ENCODE results near the gene WDR49.

The WDR49 gene

DNA sequence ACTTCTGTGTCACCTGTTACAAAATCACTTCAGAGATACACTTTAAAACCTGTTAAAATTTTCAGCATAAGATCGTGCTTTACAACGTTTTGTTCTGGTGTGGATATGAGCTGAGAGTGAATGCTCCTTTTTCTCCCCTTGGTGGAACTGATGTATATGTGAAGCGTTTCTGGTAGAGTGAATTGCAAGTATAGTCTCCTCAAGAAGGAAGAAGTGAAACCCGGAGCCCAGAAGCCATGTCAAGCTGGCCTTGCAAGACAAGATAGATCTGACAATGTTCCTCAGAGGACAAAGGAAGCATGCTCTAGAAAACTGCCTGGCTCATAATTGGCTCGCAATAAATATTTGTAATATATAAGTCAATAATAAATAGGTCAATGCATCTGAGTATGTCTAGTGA is 203.5 kb downstream of the WDR49 start (continued):
- no peak for TF ChIP-seq ZNF214 (tag by site-specific recombination; IDR thresholded peaks at IDR 0.05; ENCODE audit: borderline replicate concordance)
- TF ChIP-seq ZNF664 (tag by site-specific recombination; IDR thresholded peaks at IDR 0.05): no peak
- TF ChIP-seq ZNF792 (tag by site-specific recombination; IDR thresholded peaks at IDR 0.05): no peak
- TF ChIP-seq ZNF416 (tag by site-specific recombination; IDR thresholded peaks at IDR 0.05): no peak
- TF ChIP-seq, protein P1, sequence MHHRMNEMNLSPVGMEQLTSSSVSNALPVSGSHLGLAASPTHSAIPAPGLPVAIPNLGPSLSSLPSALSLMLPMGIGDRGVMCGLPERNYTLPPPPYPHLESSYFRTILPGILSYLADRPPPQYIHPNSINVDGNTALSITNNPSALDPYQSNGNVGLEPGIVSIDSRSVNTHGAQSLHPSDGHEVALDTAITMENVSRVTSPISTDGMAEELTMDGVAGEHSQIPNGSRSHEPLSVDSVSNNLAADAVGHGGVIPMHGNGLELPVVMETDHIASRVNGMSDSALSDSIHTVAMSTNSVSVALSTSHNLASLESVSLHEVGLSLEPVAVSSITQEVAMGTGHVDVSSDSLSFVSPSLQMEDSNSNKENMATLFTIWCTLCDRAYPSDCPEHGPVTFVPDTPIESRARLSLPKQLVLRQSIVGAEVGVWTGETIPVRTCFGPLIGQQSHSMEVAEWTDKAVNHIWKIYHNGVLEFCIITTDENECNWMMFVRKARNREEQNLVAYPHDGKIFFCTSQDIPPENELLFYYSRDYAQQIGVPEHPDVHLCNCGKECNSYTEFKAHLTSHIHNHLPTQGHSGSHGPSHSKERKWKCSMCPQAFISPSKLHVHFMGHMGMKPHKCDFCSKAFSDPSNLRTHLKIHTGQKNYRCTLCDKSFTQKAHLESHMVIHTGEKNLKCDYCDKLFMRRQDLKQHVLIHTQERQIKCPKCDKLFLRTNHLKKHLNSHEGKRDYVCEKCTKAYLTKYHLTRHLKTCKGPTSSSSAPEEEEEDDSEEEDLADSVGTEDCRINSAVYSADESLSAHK (tag by site-specific recombination; IDR thresholded peaks at IDR 0.05): no peak

DNA sequence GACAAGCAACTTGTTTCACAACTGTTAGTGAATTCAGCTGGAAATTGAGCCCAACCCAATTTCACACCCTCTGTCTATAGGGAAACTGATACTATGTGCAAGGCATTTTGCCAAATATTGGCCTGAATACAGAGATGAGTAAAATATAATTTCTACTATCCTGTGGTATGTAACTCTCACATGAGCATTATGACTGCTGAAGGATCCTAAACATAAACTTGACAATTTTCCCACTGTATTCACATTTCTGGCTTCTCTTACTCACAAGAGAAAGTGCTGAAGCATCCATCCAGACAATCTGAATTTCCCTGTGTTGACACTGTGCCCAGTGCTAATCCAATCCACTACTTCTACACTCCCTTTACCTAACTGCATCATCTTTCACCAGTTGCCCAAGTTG is 208.3 kb downstream of the WDR49 start:
- ChIA-PET POLR2A (no interaction called here), CTCF (no interaction called here)

More for the DNA sequence above, 208.3 kb downstream of the WDR49 start:
- Histone ChIP-seq H3K27ac (ENCODE audit: extremely low read depth, low read depth, low read length) (no peak overlapping the region), H3K4me1 (ENCODE audit: control insufficient read depth, insufficient read depth, low read length) (no peaks in the 10 kb centered on the region), H3K4me3 (ENCODE audit: low read depth, low read length) (no peak overlapping the region), H3K9me3 (ENCODE audit: control insufficient read depth, insufficient read depth, low read depth, low read length) (no peaks in the 10 kb centered on the region), H3K36me3 (ENCODE audit: control insufficient read depth in 2 of 2, insufficient read depth in 1 of 2, low read length in 2 of 2) (no peaks in the 10 kb centered on the region)
- no peak for TF ChIP-seq ZNF423 (tag by site-specific recombination; IDR thresholded peaks at IDR 0.05)
- no peak for TF ChIP-seq ZNF335 (tag by site-specific recombination; conservative IDR thresholded peaks at IDR 0.05)
- TF ChIP-seq ZNF2 (tag by site-specific recombination; IDR thresholded peaks at IDR 0.05): no peak
- TF ChIP-seq ZNF624 (tag by site-specific recombination; IDR thresholded peaks at IDR 0.05): no peak
- TF ChIP-seq SALL2 (tag by site-specific recombination; IDR thresholded peaks at IDR 0.05; ENCODE audit: borderline replicate concordance): no peak
- TF ChIP-seq ZSCAN23 (tag by site-specific recombination; IDR thresholded peaks at IDR 0.05): no peak
- no peak for TF ChIP-seq ZNF266 (tag by site-specific recombination; IDR thresholded peaks at IDR 0.05; ENCODE audit: low read depth)
- TF ChIP-seq ZNF843 (tag by site-specific recombination; IDR thresholded peaks at IDR 0.05): no peak
- no peak for TF ChIP-seq ZNF792 (tag by site-specific recombination; IDR thresholded peaks at IDR 0.05)
- no peak for TF ChIP-seq ZNF580 (tag by site-specific recombination; IDR thresholded peaks at IDR 0.05)
- TF ChIP-seq GLIS2 (tag by site-specific recombination; IDR thresholded peaks at IDR 0.05): no peak
- TF ChIP-seq ZFP3 (tag by site-specific recombination; IDR thresholded peaks at IDR 0.05; ENCODE audit: low read depth): no peak
- no peak for TF ChIP-seq ZNF677 (tag by site-specific recombination; IDR thresholded peaks at IDR 0.05)
- TF ChIP-seq, protein P2, sequence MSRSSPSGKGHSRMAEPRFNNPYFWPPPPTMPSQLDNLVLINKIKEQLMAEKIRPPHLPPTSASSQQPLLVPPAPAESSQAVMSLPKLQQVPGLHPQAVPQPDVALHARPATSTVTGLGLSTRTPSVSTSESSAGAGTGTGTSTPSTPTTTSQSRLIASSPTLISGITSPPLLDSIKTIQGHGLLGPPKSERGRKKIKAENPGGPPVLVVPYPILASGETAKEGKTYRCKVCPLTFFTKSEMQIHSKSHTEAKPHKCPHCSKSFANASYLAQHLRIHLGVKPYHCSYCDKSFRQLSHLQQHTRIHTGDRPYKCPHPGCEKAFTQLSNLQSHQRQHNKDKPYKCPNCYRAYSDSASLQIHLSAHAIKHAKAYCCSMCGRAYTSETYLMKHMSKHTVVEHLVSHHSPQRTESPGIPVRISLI (tag by site-specific recombination; IDR thresholded peaks at IDR 0.05): no peak
- TF ChIP-seq INSM2 (tag by site-specific recombination; IDR thresholded peaks at IDR 0.05): no peak
- no peak for TF ChIP-seq ZNF610 (tag by site-specific recombination; IDR thresholded peaks at IDR 0.05; ENCODE audit: borderline replicate concordance)
- TF ChIP-seq, protein P3, sequence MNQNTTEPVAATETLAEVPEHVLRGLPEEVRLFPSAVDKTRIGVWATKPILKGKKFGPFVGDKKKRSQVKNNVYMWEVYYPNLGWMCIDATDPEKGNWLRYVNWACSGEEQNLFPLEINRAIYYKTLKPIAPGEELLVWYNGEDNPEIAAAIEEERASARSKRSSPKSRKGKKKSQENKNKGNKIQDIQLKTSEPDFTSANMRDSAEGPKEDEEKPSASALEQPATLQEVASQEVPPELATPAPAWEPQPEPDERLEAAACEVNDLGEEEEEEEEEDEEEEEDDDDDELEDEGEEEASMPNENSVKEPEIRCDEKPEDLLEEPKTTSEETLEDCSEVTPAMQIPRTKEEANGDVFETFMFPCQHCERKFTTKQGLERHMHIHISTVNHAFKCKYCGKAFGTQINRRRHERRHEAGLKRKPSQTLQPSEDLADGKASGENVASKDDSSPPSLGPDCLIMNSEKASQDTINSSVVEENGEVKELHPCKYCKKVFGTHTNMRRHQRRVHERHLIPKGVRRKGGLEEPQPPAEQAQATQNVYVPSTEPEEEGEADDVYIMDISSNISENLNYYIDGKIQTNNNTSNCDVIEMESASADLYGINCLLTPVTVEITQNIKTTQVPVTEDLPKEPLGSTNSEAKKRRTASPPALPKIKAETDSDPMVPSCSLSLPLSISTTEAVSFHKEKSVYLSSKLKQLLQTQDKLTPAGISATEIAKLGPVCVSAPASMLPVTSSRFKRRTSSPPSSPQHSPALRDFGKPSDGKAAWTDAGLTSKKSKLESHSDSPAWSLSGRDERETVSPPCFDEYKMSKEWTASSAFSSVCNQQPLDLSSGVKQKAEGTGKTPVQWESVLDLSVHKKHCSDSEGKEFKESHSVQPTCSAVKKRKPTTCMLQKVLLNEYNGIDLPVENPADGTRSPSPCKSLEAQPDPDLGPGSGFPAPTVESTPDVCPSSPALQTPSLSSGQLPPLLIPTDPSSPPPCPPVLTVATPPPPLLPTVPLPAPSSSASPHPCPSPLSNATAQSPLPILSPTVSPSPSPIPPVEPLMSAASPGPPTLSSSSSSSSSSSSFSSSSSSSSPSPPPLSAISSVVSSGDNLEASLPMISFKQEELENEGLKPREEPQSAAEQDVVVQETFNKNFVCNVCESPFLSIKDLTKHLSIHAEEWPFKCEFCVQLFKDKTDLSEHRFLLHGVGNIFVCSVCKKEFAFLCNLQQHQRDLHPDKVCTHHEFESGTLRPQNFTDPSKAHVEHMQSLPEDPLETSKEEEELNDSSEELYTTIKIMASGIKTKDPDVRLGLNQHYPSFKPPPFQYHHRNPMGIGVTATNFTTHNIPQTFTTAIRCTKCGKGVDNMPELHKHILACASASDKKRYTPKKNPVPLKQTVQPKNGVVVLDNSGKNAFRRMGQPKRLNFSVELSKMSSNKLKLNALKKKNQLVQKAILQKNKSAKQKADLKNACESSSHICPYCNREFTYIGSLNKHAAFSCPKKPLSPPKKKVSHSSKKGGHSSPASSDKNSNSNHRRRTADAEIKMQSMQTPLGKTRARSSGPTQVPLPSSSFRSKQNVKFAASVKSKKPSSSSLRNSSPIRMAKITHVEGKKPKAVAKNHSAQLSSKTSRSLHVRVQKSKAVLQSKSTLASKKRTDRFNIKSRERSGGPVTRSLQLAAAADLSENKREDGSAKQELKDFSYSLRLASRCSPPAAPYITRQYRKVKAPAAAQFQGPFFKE (tag by site-specific recombination; IDR thresholded peaks at IDR 0.05; ENCODE audit: borderline replicate concordance): no peak
- no peak for TF ChIP-seq ZNF707 (tag by site-specific recombination; IDR thresholded peaks at IDR 0.05)
- TF ChIP-seq ZNF37A (tag by site-specific recombination; IDR thresholded peaks at IDR 0.05): no peak

All from HEK293 (cell line).